Measurements from ENCODE around the gene AGO3. TPM values are rescaled to one million over a fixed set of nuclear protein-coding genes. Genes with fewer than 3 reads are reported as not detected.

AGO3 gene
- total RNA-seq, 1 experiment from 2014 or later, result 39.4 TPM

GRCh38 chr1:35932941-35933340 is 2.0 kb downstream of the AGO3 start:
- Histone ChIP-seq H3K9me3 (ENCODE audit: control insufficient read depth, insufficient read depth, low read depth, low read length) (no peaks in the 10 kb centered on the region), H3K4me3 (ENCODE audit: low read depth in 2 of 2, low read length in 2 of 2) (peak overlapping the region; percentile 83 to 98; a peak in 3 of 4 replicates), H3K36me3 (ENCODE audit: control insufficient read depth, insufficient read depth, low read length) (peaks cover 7% of the 10 kb centered on the region), H3K27me3 (ENCODE audit: control insufficient read depth, insufficient read depth, low read length) (no peaks in the 10 kb centered on the region), H3K4me1 (ENCODE audit: control insufficient read depth, insufficient read depth, low read length) (peaks cover 27% of the 10 kb centered on the region), H3K27ac (ENCODE audit: low read length) (peak overlapping the region; percentile 96)
- CTCF ChIA-PET, result interaction anchor here (0.6 kb wide), 1 partner anchor 29 kb away, joined by 3 read pairs; no protein-coding TSS in a partner anchor
- BruUV-seq (replicated peaks), result no TSS peak
- no peak for ATAC-seq
- TF ChIP-seq TCF7L2 (IDR thresholded peaks at IDR 0.05; ENCODE audit: low read depth, low read length), result no peak
- no peak for TF ChIP-seq POLR2AphosphoS5 (IDR thresholded peaks at IDR 0.05; ENCODE audit: low read depth, low read length)
- TF ChIP-seq SIN3A (IDR thresholded peaks at IDR 0.05; ENCODE audit: borderline replicate concordance, insufficient read depth, low read depth, low read length), result no peak
- TF ChIP-seq CTCF (IDR thresholded peaks at IDR 0.05), result no peak
- TF ChIP-seq, protein P1, sequence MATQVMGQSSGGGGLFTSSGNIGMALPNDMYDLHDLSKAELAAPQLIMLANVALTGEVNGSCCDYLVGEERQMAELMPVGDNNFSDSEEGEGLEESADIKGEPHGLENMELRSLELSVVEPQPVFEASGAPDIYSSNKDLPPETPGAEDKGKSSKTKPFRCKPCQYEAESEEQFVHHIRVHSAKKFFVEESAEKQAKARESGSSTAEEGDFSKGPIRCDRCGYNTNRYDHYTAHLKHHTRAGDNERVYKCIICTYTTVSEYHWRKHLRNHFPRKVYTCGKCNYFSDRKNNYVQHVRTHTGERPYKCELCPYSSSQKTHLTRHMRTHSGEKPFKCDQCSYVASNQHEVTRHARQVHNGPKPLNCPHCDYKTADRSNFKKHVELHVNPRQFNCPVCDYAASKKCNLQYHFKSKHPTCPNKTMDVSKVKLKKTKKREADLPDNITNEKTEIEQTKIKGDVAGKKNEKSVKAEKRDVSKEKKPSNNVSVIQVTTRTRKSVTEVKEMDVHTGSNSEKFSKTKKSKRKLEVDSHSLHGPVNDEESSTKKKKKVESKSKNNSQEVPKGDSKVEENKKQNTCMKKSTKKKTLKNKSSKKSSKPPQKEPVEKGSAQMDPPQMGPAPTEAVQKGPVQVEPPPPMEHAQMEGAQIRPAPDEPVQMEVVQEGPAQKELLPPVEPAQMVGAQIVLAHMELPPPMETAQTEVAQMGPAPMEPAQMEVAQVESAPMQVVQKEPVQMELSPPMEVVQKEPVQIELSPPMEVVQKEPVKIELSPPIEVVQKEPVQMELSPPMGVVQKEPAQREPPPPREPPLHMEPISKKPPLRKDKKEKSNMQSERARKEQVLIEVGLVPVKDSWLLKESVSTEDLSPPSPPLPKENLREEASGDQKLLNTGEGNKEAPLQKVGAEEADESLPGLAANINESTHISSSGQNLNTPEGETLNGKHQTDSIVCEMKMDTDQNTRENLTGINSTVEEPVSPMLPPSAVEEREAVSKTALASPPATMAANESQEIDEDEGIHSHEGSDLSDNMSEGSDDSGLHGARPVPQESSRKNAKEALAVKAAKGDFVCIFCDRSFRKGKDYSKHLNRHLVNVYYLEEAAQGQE (IDR thresholded peaks at IDR 0.05; ENCODE audit: insufficient read depth in 1 of 2, low read depth in 2 of 2, low read length in 1 of 2), result no peak
- intact Hi-C loops (cut with micrococcal nuclease; ENCODE audit: unreplicated experiment) (no loop called here), in situ Hi-C loops (cut with HindIII; ENCODE audit: low pct_unique_long_range_greater_than_20kb, low sequenced_read_pairs) (no loop called here)
- DNase-seq (ENCODE audit: low read depth, low spot score), result no peak
- POLR2A ChIA-PET, result no interaction called here

DNA sequence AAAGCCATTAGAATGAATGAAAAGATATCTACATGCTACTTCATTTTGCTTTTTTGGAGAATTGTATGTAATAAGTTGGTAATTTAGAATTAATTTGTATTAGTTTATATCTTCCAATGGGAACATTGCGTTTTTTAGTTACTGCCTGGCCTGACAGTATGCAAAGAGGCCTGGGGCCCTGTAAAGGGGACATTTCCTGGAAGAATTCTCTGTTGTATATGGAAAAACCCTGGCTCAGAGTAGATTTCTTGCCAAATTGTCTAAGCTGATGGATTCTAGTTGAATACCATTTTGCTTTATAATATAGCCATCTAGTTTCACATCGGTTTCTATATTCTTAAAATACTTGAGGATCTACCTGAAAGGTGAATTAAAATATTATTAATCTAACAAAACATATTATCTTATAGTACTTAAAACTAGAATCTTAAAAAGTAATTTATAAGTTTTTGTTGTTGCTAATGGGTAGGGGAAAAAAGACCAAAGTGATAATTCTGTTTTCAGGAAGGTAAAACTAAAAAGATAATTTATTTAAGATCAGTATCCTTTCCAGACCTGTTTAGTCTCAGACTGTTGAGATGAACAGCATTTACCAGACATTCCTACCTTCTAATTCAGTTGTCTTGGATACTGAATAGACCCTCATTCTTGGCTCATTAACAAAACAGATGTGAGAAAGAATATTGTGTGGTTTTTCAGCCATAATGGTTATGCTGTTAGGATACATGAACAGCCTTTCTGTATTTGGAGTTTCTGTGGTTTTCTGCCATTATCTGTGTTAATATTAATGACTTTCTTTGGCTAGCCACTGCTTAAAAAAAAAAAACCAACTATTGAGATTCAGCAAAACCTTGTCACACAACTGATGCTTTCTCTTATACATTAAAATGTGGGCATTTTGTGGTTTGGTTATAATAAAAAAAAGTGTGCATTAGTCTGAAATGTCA is 4.8 kb downstream of the AGO3 start:
- Histone ChIP-seq H3K9me3 (ENCODE audit: control insufficient read depth, insufficient read depth, low read depth, low read length) (no peaks in the 10 kb centered on the region), H3K4me3 (ENCODE audit: low read depth in 2 of 2, low read length in 2 of 2) (no peak overlapping the region), H3K36me3 (ENCODE audit: control insufficient read depth, insufficient read depth, low read length) (peaks cover 7% of the 10 kb centered on the region; the same call in 1 of the 2 replicates), H3K4me1 (ENCODE audit: control insufficient read depth, insufficient read depth, low read length) (peaks cover 19% of the 10 kb centered on the region), H3K27ac (ENCODE audit: low read length) (no peak overlapping the region), H3K27me3 (ENCODE audit: control insufficient read depth, insufficient read depth, low read length) (no peaks in the 10 kb centered on the region)
- DNase-seq (ENCODE audit: low read depth, low spot score), result no peak
- intact Hi-C loops (cut with micrococcal nuclease; ENCODE audit: unreplicated experiment) (no loop called here), in situ Hi-C loops (cut with HindIII; ENCODE audit: low pct_unique_long_range_greater_than_20kb, low sequenced_read_pairs) (no loop called here)
- ChIA-PET POLR2A (no interaction called here), CTCF (no interaction called here)
- BruUV-seq (replicated peaks), result no TSS peak
- no peak for ATAC-seq
- TF ChIP-seq, protein P1 (IDR thresholded peaks at IDR 0.05; ENCODE audit: insufficient read depth in 1 of 2, low read depth in 2 of 2, low read length in 1 of 2), result no peak
- TF ChIP-seq POLR2AphosphoS5 (IDR thresholded peaks at IDR 0.05; ENCODE audit: low read depth, low read length) (no peak), TCF7L2 (IDR thresholded peaks at IDR 0.05; ENCODE audit: low read depth, low read length) (no peak), SIN3A (IDR thresholded peaks at IDR 0.05; ENCODE audit: borderline replicate concordance, insufficient read depth, low read depth, low read length) (no peak), CTCF (IDR thresholded peaks at IDR 0.05) (no peak)

Measured in Panc1 (cell line).